Gastrocnemius medialis (tissue), 4 donors: ENCODE measurements around the gene CASKIN2. TPM values are rescaled to one million over a fixed set of nuclear protein-coding genes. Genes with fewer than 3 reads are reported as not detected.

ENCODE experiments used
- ATAC-seq, 2 donors: fragments of 150-250 bp; one replicate each; pipeline ENCODE4 v1.9.1; 2016
- DNase-seq, 2 donors: peaks; one replicate each; pipeline ENCODE4 v3.0.0-alpha.2; 2019
- H3K27ac ChIP-seq, 4 donors: fragments of 200-600 bp; sonication (generic); 1 replicate in 1 of 4; 2 replicates in 3 of 4; pipeline ENCODE4 v1.5.1; 2016 to 2018; ENCODE audit warnings: mild to moderate bottlenecking in 2 of 4, moderate library complexity in 1 of 4
- H3K27me3 ChIP-seq, 3 donors: fragments of 200-600 bp; sonication (generic) in 2 of 3; 1 replicate in 1 of 3; 2 replicates in 2 of 3; pipeline versions ENCODE4 v1.5.1 to v1.6.0; 2016 to 2019; ENCODE audit warnings: mild to moderate bottlenecking in 1 of 3, moderate library complexity in 1 of 3
- H3K36me3 ChIP-seq, 2 donors: fragments of 200-600 bp; sonication (generic) in 1 of 2; one replicate each; pipeline ENCODE4 v1.5.1; 2017 to 2018
- H3K4me1 ChIP-seq, 2 donors: fragments of 200-600 bp; sonication (generic) in 1 of 2; one replicate each; pipeline ENCODE4 v1.5.1; 2016 to 2017; ENCODE audit warnings: mild to moderate bottlenecking in 2 of 2
- H3K4me3 ChIP-seq, 4 donors: fragments of 200-600 bp; sonication (generic) in 3 of 4; 1 replicate in 1 of 4; 2 replicates in 3 of 4; pipeline ENCODE4 v1.5.1; 2016 to 2019; ENCODE audit warnings: mild to moderate bottlenecking in 2 of 4
- H3K9me3 ChIP-seq, 3 donors: fragments of 200-600 bp; sonication (generic) in 2 of 3; 1 replicate in 1 of 3; 2 replicates in 2 of 3; pipeline ENCODE4 v1.5.1; 2016 to 2019
- POLR2A ChIP-seq, 2 donors: fragments of 450-650 bp; IDR thresholded peaks; one replicate each; pipeline ENCODE4 v1.6.1; 2017; ENCODE audit warnings: antibody characterized with exemption in 2 of 2, mild to moderate bottlenecking in 2 of 2, moderate library complexity in 2 of 2
- in situ Hi-C, 4 donors: fragments of 200-750 bp; cut with MboI; loops; one replicate each; pipeline versions ENCODE4 v1.15.0 to v1.8.0; 2017; ENCODE audit warnings: low sequenced_read_pairs in 4 of 4
- intact Hi-C: fragments of 100-400 bp; cut with DNase I; formaldehyde crosslinking; loops from one replicate; pipeline ENCODE4 v1.15.1; 2023; ENCODE audit warnings: low total_unique reads
- total RNA-seq, 4 donors: library from RNA; depleted of rRNA; stranded (reverse); fragments of >200 nt; gene quantifications; one replicate each; pipeline versions ENCODE4 v1.1.0 to v1.2.3, GENCODE V29; 2016
- TF ChIP-seq, protein P1 (sequence below), 5 experiments: fragments of 450-650 bp in 3 of 5; fragments of 200-600 bp in 2 of 5; sonication (generic) in 2 of 5; IDR thresholded peaks in 4 of 5; conservative IDR thresholded peaks in 1 of 5; 1 replicate in 4 of 5; 2 replicates in 1 of 5; pipeline ENCODE4 v1.5.1; 2016 to 2019; ENCODE audit warnings: antibody characterized with exemption in 5 of 5, mild to moderate bottlenecking in 3 of 5, moderate library complexity in 3 of 5

The CASKIN2 gene
- total RNA-seq, 4 donors from 2014 or later: 11.3 to 24.1 (median 16.8) TPM

DNA sequence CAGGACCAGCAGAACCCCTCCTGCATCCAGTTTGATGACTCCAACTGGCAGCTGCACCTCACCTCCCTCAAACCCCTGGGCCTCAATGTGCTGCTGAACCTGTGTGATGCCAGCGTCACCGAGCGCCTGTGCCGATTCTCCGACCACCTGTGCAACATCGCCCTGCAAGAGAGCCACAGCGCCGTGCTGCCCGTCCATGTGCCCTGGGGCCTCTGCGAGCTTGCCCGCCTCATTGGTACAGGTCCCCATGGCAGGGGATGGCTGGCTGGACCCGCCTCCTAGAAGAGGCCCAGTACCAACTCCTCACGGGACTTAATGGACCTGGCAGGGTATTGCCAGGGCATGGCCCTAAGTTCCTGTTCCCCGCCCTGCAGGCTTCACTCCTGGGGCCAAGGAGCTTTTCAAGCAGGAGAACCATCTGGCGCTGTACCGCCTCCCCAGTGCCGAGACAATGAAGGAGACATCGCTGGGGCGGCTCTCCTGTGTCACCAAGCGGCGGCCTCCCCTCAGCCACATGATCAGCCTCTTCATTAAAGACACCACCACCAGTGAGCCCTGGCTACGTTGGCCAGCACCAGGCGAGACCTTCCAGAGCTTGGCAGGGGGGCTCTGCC, 22.7 kb downstream of the CASKIN2 start:
- no peak for ATAC-seq

DNA sequence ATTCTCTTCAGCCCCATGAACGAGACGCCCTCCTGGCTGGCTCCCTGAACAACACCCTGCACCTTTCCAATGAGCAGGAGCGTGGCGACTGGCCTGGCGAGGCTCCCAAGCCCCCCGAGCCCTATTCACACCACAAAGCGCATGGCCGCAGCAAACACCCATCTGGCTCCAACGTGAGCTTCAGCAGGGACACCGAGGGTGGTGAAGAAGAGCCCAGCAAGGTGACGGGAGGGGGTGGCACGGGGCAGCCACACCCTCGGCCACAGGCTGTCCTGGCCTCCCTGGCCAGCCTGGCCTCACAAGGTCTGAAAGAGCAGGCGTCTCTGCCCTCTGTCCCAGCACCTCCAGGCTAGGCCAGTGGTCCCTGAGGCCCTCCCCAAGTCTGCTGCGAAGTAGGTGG, 23.7 kb downstream of the CASKIN2 start:
- ATAC-seq: no peak
- intact Hi-C loops: no loop called here
- Histone ChIP-seq H3K27ac (peak overlapping the region in 2 of 4 donors; percentile 29 to 76), H3K4me3 (no peak overlapping the region), H3K4me1 (peaks cover 42 to 46% of the 10 kb centered on the region in 2 donors), H3K36me3 (peaks cover 0 to 56% of the 10 kb centered on the region in 2 donors), H3K27me3 (no peaks in the 10 kb centered on the region), H3K9me3 (no peaks in the 10 kb centered on the region)
- no peak for DNase-seq
- TF ChIP-seq POLR2A (IDR thresholded peaks at IDR 0.05): no peak
- in situ Hi-C loops: loop anchor here in 1 of 4 donors (10.0 kb wide), 1 partner anchor 57 kb away; no protein-coding TSS in a partner anchor

More for the DNA sequence above, 22.7 kb downstream of the CASKIN2 start:
- Histone ChIP-seq H3K9me3 (no peaks in the 10 kb centered on the region), H3K27me3 (no peaks in the 10 kb centered on the region), H3K4me1 (peaks cover 34 to 36% of the 10 kb centered on the region in 2 donors), H3K4me3 (no peak overlapping the region), H3K36me3 (peaks cover 0 to 58% of the 10 kb centered on the region in 2 donors), H3K27ac (no peak overlapping the region)
- DNase-seq: no peak
- no peak for TF ChIP-seq POLR2A (IDR thresholded peaks at IDR 0.05)
- TF ChIP-seq, protein P1, sequence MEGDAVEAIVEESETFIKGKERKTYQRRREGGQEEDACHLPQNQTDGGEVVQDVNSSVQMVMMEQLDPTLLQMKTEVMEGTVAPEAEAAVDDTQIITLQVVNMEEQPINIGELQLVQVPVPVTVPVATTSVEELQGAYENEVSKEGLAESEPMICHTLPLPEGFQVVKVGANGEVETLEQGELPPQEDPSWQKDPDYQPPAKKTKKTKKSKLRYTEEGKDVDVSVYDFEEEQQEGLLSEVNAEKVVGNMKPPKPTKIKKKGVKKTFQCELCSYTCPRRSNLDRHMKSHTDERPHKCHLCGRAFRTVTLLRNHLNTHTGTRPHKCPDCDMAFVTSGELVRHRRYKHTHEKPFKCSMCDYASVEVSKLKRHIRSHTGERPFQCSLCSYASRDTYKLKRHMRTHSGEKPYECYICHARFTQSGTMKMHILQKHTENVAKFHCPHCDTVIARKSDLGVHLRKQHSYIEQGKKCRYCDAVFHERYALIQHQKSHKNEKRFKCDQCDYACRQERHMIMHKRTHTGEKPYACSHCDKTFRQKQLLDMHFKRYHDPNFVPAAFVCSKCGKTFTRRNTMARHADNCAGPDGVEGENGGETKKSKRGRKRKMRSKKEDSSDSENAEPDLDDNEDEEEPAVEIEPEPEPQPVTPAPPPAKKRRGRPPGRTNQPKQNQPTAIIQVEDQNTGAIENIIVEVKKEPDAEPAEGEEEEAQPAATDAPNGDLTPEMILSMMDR (IDR thresholded peaks at IDR 0.05 in 4 of 5, conservative IDR thresholded peaks at IDR 0.05 in 1 of 5): no peak
- intact Hi-C loops (no loop called here), in situ Hi-C loops (loop anchor here in 1 of 4 donors (10.0 kb wide), 1 partner anchor 58 kb away; no protein-coding TSS in a partner anchor)

GRCh38 chr17:75490953-75491649, 24.2 kb downstream of the CASKIN2 start:
- Histone ChIP-seq H3K4me1 (peaks cover 48 to 52% of the 10 kb centered on the region in 2 donors), H3K27me3 (no peaks in the 10 kb centered on the region), H3K4me3 (no peak overlapping the region), H3K27ac (peak overlapping the region; percentile 58 to 76 (median 72)), H3K9me3 (no peaks in the 10 kb centered on the region), H3K36me3 (peaks cover 0 to 51% of the 10 kb centered on the region in 2 donors)
- intact Hi-C loops: no loop called here
- in situ Hi-C loops: loop anchor here in 1 of 4 donors (10.0 kb wide), 1 partner anchor 56 kb away; no protein-coding TSS in a partner anchor
- DNase-seq: no peak
- TF ChIP-seq, protein P1 (IDR thresholded peaks at IDR 0.05 in 4 of 5, conservative IDR thresholded peaks at IDR 0.05 in 1 of 5): no peak
- TF ChIP-seq POLR2A (IDR thresholded peaks at IDR 0.05): no peak
- no peak for ATAC-seq

GRCh38 chr17:75490173-75490743, 25.1 kb downstream of the CASKIN2 start:
- DNase-seq: peak; percentile 26 to 74

More at GRCh38 chr17:75490173-75490743, 25.1 kb downstream of the CASKIN2 start:
- Histone ChIP-seq H3K4me1 (peaks cover 56 to 61% of the 10 kb centered on the region in 2 donors), H3K9me3 (no peaks in the 10 kb centered on the region), H3K27ac (peak overlapping the region; percentile 58 to 76 (median 72)), H3K36me3 (peaks cover 0 to 42% of the 10 kb centered on the region in 2 donors), H3K27me3 (no peaks in the 10 kb centered on the region), H3K4me3 (no peak overlapping the region)
- in situ Hi-C loops (loop anchor here in 1 of 4 donors (10.0 kb wide), 1 partner anchor 55 kb away; no protein-coding TSS in a partner anchor), intact Hi-C loops (no loop called here)
- no peak for TF ChIP-seq POLR2A (IDR thresholded peaks at IDR 0.05)
- TF ChIP-seq, protein P1 (IDR thresholded peaks at IDR 0.05 in 4 of 5, conservative IDR thresholded peaks at IDR 0.05 in 1 of 5): no peak
- peak; percentile 42 to 61 for ATAC-seq
